ENCODE measurements around the gene ENTREP1.

DNA sequence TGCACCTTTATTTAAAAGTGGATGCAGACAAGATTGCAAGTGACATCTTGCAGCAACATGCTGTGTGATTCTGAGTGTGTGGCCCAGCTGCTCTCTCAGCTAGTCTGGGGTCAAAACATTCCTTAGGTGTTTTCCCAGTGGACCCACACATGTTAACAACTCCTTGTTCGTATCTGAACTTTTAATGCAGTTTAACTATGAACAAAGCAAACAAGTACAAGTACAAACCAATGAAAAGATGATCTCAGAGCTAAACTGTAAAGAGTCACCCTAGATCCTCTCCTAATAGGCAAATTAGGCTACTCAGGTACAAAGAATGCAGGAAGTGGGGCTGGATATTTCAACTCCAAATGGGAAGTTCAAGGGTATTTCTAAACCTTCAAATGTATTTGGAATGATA lies 108.4 kb downstream of the ENTREP1 start:
- TF ChIP-seq ARNTL (CRISPR knock-in tag; IDR thresholded peaks at IDR 0.05; ENCODE audit: borderline replicate concordance, low read depth), result no peak
- TF ChIP-seq, protein P1, sequence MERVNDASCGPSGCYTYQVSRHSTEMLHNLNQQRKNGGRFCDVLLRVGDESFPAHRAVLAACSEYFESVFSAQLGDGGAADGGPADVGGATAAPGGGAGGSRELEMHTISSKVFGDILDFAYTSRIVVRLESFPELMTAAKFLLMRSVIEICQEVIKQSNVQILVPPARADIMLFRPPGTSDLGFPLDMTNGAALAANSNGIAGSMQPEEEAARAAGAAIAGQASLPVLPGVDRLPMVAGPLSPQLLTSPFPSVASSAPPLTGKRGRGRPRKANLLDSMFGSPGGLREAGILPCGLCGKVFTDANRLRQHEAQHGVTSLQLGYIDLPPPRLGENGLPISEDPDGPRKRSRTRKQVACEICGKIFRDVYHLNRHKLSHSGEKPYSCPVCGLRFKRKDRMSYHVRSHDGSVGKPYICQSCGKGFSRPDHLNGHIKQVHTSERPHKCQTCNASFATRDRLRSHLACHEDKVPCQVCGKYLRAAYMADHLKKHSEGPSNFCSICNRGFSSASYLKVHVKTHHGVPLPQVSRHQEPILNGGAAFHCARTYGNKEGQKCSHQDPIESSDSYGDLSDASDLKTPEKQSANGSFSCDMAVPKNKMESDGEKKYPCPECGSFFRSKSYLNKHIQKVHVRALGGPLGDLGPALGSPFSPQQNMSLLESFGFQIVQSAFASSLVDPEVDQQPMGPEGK (CRISPR knock-in tag; IDR thresholded peaks at IDR 0.05; ENCODE audit: borderline replicate concordance), result no peak
- no peak for TF ChIP-seq GLIS3 (CRISPR knock-in tag; IDR thresholded peaks at IDR 0.05)
- TF ChIP-seq, protein P2, sequence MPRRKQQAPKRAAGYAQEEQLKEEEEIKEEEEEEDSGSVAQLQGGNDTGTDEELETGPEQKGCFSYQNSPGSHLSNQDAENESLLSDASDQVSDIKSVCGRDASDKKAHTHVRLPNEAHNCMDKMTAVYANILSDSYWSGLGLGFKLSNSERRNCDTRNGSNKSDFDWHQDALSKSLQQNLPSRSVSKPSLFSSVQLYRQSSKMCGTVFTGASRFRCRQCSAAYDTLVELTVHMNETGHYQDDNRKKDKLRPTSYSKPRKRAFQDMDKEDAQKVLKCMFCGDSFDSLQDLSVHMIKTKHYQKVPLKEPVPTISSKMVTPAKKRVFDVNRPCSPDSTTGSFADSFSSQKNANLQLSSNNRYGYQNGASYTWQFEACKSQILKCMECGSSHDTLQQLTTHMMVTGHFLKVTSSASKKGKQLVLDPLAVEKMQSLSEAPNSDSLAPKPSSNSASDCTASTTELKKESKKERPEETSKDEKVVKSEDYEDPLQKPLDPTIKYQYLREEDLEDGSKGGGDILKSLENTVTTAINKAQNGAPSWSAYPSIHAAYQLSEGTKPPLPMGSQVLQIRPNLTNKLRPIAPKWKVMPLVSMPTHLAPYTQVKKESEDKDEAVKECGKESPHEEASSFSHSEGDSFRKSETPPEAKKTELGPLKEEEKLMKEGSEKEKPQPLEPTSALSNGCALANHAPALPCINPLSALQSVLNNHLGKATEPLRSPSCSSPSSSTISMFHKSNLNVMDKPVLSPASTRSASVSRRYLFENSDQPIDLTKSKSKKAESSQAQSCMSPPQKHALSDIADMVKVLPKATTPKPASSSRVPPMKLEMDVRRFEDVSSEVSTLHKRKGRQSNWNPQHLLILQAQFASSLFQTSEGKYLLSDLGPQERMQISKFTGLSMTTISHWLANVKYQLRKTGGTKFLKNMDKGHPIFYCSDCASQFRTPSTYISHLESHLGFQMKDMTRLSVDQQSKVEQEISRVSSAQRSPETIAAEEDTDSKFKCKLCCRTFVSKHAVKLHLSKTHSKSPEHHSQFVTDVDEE (CRISPR knock-in tag; IDR thresholded peaks at IDR 0.05), result no peak
- TF ChIP-seq, protein P3, sequence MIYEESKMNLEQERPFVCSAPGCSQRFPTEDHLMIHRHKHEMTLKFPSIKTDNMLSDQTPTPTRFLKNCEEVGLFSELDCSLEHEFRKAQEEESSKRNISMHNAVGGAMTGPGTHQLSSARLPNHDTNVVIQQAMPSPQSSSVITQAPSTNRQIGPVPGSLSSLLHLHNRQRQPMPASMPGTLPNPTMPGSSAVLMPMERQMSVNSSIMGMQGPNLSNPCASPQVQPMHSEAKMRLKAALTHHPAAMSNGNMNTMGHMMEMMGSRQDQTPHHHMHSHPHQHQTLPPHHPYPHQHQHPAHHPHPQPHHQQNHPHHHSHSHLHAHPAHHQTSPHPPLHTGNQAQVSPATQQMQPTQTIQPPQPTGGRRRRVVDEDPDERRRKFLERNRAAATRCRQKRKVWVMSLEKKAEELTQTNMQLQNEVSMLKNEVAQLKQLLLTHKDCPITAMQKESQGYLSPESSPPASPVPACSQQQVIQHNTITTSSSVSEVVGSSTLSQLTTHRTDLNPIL (CRISPR knock-in tag; IDR thresholded peaks at IDR 0.05; ENCODE audit: low read depth), result no peak
- TF ChIP-seq TOX (CRISPR knock-in tag; IDR thresholded peaks at IDR 0.05; ENCODE audit: borderline replicate concordance), result no peak
- no peak for TF ChIP-seq TCF4 (CRISPR knock-in tag; IDR thresholded peaks at IDR 0.05; ENCODE audit: borderline replicate concordance)
- no peak for TF ChIP-seq ZNF565 (CRISPR knock-in tag; conservative IDR thresholded peaks at IDR 0.05; ENCODE audit: low read depth)
- TF ChIP-seq ZNF8 (CRISPR knock-in tag; IDR thresholded peaks at IDR 0.05), result no peak
- no peak for TF ChIP-seq ZFP3 (CRISPR knock-in tag; IDR thresholded peaks at IDR 0.05)
- no peak for TF ChIP-seq ISL1 (CRISPR knock-in tag; IDR thresholded peaks at IDR 0.05)
- no peak for TF ChIP-seq ZNF70 (CRISPR knock-in tag; IDR thresholded peaks at IDR 0.05)
- no peak for TF ChIP-seq ZC3H10 (CRISPR knock-in tag; IDR thresholded peaks at IDR 0.05)
